PC-9 (cell line): ENCODE data around the gene ELP5.

Experiments used
- CTCF ChIP-seq: fragments of 200-600 bp; sonication (generic); conservative IDR thresholded peaks from 2 replicates; pipeline ENCODE4 v1.6.1; 2017; ENCODE audit warnings: mixed run types, antibody characterized with exemption, mild to moderate bottlenecking, moderate library complexity
- EZH2 ChIP-seq: fragments of 200-600 bp; sonication (generic); IDR thresholded peaks from 2 replicates; pipeline ENCODE4 v1.8.0; 2017; ENCODE audit warnings: antibody characterized with exemption, low read depth

- TF ChIP-seq CTCF (no peak), EZH2 (no peak)
Measured at GRCh38 chr17:7289256-7290032, 37.4 kb downstream of the ELP5 start.
